ENCODE measurements around the gene NCAM1. TPM values are rescaled to one million over a fixed set of nuclear protein-coding genes. Genes with fewer than 3 reads are reported as not detected.

Gene NCAM1
- total and polyA plus RNA-seq, 9 of the 15 experiments (the other 6 are each of a cell fraction or from before 2014, with no cell fraction given), result 0.09 to 0.23 TPM; not detected in 7

DNA sequence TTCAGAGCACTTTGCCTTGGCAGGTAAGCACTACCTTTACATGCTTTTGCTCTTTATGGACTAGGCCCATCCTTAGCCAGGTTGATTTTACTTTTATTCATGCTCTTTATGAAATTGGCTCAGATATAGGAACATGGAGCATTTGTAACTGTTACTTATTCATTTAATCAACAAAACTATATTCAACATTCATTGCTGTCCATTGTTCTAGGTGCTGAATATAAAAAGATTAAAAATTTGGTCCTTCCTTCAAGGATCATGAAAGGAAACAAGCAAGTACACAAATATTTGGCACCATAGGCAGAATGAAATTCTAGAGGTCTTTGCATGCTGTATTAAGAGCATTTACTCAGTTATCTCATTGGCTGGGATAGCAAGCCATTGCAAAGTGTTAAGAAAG, 191.3 kb downstream of the NCAM1 start:
- no peak for DNase-seq (ENCODE audit: extremely low read depth in 1 of 4, low spot score in 3 of 4)
- H3K27ac ChIP-seq (ENCODE audit: extremely low read depth, low read depth, low read length), result no peak overlapping the region
- H3K27me3 ChIP-seq (ENCODE audit: control insufficient read depth in 2 of 2, insufficient read depth in 2 of 2, low read length in 2 of 2), result peaks cover 0 to 6% of the 10 kb centered on the region in 2 experiments; a peak in 1 of 5 replicates
- no peak for ATAC-seq
- H3K4me1 ChIP-seq (replicated peaks in 1 of 2; ENCODE audit: control insufficient read depth in 2 of 2, insufficient read depth in 2 of 2, low read length in 2 of 2), result no peaks in the 10 kb centered on the region
- H3K36me3 ChIP-seq (ENCODE audit: control insufficient read depth, insufficient read depth, low read length), result no peaks in the 10 kb centered on the region
- TF ChIP-seq REST (IDR thresholded peaks at IDR 0.05; ENCODE audit: borderline replicate concordance) (peak; percentile 69), REST (CRISPR knock-in tag; IDR thresholded peaks at IDR 0.05; ENCODE audit: low read depth) (no peak), EHMT2 (IDR thresholded peaks at IDR 0.05) (0 out of 2 replicates have a peak, but pooled peaks have one; percentile 18), HDAC6 (IDR thresholded peaks at IDR 0.05; ENCODE audit: low read depth, low read length) (no peak)
- no peak overlapping the region for H2AFZ ChIP-seq (ENCODE audit: low read depth, low read length)
- ChIA-PET CTCF (ENCODE audit: low intra/inter-chr PET ratio) (no interaction called here), POLR2A (no interaction called here)
- H3K4me3 ChIP-seq, result no peak overlapping the region
- H3K9me1 ChIP-seq (ENCODE audit: control insufficient read depth, insufficient read depth, low read length), result no peaks in the 10 kb centered on the region
- H3K9me3 ChIP-seq (replicated peaks; ENCODE audit: control insufficient read depth, insufficient read depth, low read depth, low read length), result no peaks in the 10 kb centered on the region
- H4K20me1 ChIP-seq (replicated peaks; ENCODE audit: control insufficient read depth, insufficient read depth, low read length), result no peaks in the 10 kb centered on the region
- no TSS peak for BruUV-seq (replicated peaks)
- in situ Hi-C loops (cut with MboI), result no loop called here
- FAIRE-seq, result no peak
- no peak overlapping the region for H3K4me2 ChIP-seq (ENCODE audit: insufficient read depth, low read length)
- no peaks in the 10 kb centered on the region for H3K79me2 ChIP-seq (ENCODE audit: control insufficient read depth, insufficient read depth, low read length)
- intact Hi-C loops (cut with micrococcal nuclease), result no loop called here
- H3K9ac ChIP-seq (ENCODE audit: insufficient read depth in 1 of 2, low read depth in 2 of 2, low read length in 2 of 2), result no peak overlapping the region

Data from K562 (cell line).